Nucleus accumbens (tissue), 56 donors: ENCODE data around the gene C16orf96.
A peak's percentile ranks its signal among the peaks of the same experiment; 100 is the strongest.
"Not testable (repeated sequence)": the region's sequence is repeated elsewhere in the genome, so short reads cannot be mapped to it uniquely, and the experiment has no call there.

Experiments
- DNase-seq, 56 donors: peaks; one replicate each; lab custom pipeline; 2025; lab: John Stamatoyannopoulos, UW

Gene C16orf96

DNA sequence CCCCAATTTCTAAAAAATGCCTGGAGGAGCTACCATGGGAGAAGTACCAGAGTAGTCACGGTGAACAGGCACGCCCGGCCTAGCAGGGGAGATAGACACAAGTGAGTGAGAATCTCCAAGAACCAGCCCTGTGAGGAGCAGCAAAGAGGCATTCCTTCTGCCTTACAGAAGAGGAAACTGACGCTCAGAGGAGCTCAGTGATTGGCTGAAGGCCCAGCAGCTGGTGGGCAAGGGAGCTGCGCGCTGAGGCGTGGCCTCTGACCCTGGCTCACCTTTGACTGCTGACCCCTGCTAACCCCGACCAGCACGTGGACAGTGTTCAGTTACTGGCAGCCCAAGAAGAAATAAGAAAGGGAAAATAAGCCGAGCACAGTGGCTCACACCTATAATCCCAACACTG, 1.8 kb downstream of the C16orf96 start:
- no peak for DNase-seq

GRCh38 chr16:4561596-4561995, 5.5 kb downstream of the C16orf96 start:
- DNase-seq = peak in 46 of 56 donors; percentile 3 to 78 (median 43)

GRCh38 chr16:4564661-4565267, 8.6 kb downstream of the C16orf96 start:
- DNase-seq = no peak

- DNase-seq = no peak
Observed at GRCh38 chr16:4566144-4566543, 10.0 kb downstream of the C16orf96 start.

DNA sequence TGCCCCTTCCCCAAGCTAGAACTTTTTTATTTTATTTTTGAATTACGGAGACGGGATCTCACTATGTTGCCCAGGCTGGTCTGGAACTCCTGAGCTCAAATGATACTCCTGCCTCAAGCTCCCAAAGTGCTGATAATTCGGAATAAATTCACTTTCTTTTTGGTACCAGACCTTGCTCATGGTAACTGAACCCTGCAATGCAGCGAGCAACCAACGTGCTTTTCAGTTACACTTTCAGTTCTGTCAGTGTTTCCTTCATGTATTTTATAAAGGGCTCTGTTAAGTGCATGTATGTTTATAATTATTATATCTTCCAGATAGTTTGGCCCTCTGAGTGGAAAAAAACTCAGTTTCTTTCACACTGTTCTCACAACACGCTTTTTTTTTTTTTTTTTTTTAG, 13.9 kb downstream of the C16orf96 start:
- no peak for DNase-seq

DNA sequence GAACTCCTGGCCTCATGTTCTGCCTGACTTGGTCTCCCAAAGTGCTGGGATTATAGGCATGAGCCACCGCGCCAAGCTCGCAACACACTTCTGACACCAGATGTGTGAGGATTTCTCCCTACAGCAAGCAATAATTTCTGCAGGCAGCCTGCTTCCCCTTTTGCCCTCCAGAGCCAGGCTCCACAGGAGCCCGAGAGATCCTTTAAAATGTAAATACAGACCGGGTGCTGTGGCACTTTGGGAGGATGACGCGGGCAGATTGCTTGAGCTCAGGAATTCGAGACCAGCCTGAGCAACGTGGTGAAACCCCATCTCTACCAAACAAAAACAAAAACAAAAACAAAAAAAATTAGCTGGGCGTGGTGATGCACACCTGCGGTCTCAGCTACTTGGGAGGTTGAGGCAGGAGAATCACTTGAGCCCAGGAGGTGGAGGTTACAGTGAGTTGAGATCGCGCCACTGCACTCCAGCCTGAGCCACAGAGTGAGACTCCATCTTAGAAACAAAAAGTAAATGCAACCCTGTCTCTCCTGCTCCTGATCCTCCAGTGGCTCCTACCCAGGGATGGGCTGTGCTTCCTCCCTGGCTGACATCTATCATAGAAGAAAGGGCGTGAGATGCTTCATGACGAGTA, 14.7 kb downstream of the C16orf96 start:
- no peak for DNase-seq

- no peak for DNase-seq
Observed at GRCh38 chr16:4572715-4573114, 16.6 kb downstream of the C16orf96 start.

DNA sequence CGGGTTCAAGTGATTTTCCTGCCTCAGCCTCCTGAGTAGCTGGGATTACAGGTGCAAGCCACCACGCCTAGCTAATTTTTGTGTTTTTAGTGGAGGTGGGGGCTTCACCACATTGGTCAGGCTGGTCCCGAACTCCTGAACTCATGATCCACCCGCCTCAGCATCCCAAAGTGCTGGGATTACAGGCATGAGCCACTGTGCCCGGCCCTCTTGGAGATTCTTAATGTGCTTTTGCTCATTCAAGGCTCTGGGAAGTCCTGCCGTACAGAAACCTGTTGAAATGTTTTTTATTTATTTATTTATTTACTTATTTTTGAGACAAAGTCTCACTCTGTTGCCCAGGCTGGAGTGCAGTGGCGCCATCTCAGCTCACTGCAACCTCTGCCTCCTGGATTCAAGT, 17.8 kb downstream of the C16orf96 start:
- not testable (repeated sequence) for DNase-seq

GRCh38 chr16:4574919-4575705, 19.0 kb downstream of the C16orf96 start:
- DNase-seq = no peak

GRCh38 chr16:4576008-4576407, 19.9 kb downstream of the C16orf96 start:
- no peak for DNase-seq

DNA sequence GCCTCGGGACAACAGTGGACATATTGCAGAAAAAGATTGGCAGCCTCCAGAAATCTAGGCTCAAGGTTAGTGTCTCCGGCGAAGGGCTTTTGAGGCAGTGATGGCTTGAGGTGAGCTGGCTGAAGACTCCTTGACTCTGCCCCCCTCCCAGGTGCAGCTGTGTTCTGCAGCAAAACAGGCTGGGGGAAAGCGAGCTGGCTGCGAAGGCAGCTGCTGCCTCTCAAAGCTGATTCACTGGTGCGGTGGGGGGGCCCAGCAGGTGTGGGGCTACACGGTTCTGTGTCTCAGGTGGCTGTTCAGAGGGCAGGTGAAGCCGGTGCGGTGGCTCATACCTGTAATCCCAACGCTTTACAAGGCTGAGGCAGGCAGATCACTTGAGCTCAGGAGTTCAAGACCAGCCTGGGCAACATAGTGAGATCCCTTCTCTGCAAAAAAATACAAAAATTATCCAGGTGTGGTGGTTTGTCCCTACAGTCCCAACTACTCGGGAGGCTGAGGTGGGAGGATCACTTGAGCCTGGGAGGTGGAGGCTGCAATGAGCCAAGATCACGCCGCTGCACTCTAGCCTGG, 22.9 kb downstream of the C16orf96 start:
- no peak for DNase-seq

GRCh38 chr16:4580250-4580649, 24.1 kb downstream of the C16orf96 start:
- DNase-seq = no peak

DNA sequence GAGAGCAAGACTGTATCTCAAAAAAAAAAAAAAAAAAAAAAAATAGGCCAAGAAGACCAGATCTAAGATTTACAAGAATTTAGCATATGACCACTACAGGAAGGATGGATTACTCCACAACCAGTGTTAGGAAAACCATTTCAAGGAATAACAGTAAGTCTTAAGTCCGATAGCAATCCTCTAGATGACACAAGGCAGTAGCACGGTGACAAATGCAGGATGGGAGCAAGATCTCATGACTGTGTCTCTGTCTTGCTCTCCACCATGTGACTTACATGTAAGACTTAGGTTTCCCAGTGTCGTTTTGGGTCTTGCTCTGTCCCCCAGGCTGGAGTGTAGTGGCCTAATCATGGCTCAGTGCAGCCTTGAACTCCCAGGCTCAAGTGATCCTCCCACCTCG, 27.8 kb downstream of the C16orf96 start:
- DNase-seq = no peak

- no peak for DNase-seq
Observed at GRCh38 chr16:4586291-4586690, 30.2 kb downstream of the C16orf96 start.

GRCh38 chr16:4588386-4588785, 32.2 kb downstream of the C16orf96 start:
- DNase-seq = no peak

- DNase-seq = no peak
Observed at GRCh38 chr16:4588961-4589360, 32.8 kb downstream of the C16orf96 start.

- DNase-seq = no peak
Observed at GRCh38 chr16:4591191-4591590, 35.1 kb downstream of the C16orf96 start.

GRCh38 chr16:4591706-4592470, 35.7 kb downstream of the C16orf96 start:
- DNase-seq = no peak

GRCh38 chr16:4593086-4593485, 36.9 kb downstream of the C16orf96 start:
- no peak for DNase-seq
